Stimulated activated CD4-positive, alpha-beta T cell treated with anti-CD3 and anti-CD28 coated beads, Interleukin-1b, Interleukin-23, amount 100 ng/mL, for 24 hours (primary cell): ENCODE data around the gene CTSW.

ENCODE experiments used
- DNase-seq, 4 experiments: peaks; one replicate each; pipeline ENCODE4 v3.0.0-alpha.2; 2020; ENCODE audit warnings: low read depth in 4 of 4, low spot score in 1 of 4

CTSW gene

DNA sequence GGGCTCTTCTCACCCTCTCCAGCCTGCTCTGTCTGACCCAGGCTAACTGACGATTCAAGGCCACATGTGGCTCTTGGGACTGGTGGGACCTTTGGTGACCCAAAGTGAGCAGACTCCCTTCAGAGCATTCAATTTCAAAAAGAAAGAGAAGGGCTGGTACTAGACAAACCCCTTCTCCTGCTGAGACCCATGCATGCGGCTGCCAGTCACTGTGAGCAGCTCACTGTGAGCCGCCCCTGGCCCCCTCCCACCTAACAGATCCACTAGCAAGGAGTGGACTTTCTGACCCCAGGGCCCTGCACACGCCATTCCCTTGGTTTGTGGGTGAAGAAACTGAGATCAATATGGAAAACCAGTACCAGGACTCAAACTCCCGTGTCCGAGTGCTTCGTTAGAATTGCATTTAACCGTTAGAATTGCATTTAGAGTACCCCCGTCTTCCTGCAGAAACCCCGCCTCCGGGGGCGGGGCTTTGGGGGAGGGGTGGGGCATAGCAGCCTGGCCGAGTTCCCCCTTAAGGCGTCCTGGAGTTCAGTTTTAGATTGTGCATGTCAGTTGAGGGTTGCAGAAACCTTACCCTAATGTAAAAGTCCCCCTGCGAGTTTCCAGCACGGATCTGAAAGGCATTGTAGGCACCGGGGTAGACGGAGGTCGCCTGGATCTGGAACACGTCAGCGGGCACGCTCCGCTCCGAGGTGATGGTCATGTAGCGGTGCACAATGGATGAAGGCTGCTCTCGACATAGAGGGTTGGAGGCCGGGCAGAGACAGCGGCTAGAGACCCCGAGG, 12.2 kb upstream of the CTSW start:
- DNase-seq: no peak

GRCh38 chr11:65868076-65868667, 11.5 kb upstream of the CTSW start:
- DNase-seq: no peak

DNA sequence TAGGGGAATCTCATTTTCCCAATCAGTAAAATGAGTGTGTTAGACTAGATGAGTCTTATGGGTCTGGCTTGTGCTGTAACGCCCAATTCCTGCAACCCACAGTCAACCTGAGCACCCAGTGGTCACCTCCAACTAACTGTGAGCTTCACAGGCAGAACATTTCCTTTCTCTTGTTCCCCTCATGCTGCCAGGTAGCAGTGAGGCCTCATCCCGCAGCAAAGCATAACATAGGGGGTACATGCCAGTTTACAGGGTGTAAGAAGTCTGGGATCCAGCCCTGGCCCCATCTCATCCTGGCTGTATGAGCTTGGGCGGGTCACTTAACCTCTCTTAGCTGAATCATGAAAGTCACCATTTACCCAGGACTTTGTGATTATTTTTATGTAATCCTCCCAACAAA, 10.7 kb upstream of the CTSW start:
- no peak for DNase-seq

GRCh38 chr11:65869643-65870306, 9.9 kb upstream of the CTSW start:
- no peak for DNase-seq

DNA sequence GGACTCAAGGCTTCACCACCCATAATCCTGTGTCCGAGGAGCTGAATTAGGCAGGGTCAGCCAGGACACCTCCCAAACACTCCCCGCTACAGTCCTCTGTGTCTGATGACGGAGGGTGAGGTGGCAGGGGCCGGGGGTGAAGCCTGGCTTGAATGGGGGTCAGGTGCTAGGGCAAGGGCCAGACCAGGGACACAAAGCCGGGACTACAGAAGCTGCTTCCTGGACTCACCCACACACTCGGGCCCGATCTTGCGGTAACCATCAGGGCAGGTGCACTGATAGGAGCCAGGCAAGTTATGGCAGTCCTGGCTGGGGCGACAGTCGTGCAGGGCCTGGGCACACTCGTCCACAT, 9.4 kb upstream of the CTSW start:
- DNase-seq: no peak

GRCh38 chr11:65870706-65871681, 8.6 kb upstream of the CTSW start:
- DNase-seq: no peak

DNA sequence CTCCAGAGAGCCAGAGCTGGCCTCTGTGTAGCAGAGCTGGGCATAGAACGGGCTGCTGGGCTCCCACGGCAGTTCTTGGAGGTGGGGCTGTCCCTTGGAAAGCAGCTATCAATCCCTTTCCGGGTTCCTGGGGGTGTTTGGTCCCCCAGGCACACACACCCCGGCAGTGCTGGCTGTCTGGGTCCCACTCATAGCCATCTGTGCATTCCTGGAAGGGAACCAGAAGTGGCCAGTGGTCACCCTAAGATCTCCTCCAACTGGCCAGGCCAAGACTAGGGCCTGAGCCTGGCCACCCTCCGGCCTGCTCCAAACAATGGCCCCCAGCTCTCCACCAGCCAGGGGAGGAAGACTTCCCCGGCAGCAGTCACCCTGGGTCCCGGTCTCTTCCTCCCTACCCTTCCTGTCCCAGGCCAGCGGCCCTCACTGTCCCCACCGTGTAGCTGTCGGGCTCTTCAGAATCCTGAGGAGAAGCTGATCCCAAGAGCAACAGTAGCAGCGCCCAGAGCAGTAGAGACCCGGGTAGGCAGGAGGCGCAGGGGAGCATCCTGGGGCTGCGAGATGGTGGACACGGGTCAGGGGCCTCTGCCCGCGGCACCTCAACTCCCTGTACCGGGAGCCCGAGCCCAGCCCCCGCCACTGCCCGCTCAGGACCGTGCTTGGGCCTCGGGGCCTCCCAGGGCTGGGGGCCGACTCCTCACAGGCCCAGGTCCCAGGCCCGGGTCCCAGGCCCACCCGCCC, 7.7 kb upstream of the CTSW start:
- no peak for DNase-seq

GRCh38 chr11:65872586-65873317, 6.9 kb upstream of the CTSW start, which contains the start of gene EFEMP2:
TSS of gene EFEMP2 (minus strand) at chr11:65872800. CDS start at chr11:65872354, 446 bp downstream.
- DNase-seq: no peak

DNA sequence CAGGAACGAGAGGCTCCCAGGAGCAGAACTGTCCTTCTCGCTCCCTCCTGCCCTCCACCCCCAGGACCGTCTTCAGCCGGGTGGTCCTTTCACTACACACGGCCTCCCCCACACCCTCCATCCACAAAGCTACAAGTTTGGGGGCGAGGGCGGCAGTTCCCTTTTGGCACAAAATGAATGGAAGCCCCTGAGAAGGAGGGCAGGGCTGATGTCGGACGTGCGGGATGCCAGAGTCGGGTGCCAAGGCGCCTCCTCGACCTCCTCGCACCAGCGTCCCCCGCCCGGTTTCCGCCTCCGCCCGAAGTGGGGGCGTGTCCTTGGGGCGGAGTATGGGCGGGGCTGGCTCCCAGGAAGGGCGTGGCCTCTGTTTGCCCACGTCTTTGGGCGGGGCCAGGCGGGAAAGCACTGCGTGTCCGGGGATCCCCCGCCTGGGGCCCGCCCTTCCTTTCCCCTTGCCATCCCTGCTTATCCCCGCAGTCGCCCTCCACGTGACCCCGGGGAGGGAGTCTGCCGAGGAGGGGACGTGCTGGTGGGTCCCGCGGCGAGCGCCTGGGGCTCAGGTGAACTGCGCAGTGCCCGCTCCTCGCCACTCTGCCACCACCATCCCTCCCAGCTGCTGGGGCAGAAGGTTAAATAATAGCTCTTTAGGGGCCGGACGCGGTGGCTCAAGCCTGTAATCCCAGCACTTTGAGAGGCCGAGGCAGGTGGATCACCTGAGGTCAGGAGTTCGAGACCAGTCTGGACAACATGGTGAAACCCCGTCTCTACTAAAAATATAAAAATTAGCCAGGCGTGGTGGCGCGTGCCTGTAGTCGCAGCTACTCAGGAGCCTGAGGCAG, 6.1 kb upstream of the CTSW start:
- DNase-seq: peak; percentile 91 to 97 (median 94)

- no peak for DNase-seq
Observed at GRCh38 chr11:65880027-65880426, 390 bp downstream of the CTSW start.

DNA sequence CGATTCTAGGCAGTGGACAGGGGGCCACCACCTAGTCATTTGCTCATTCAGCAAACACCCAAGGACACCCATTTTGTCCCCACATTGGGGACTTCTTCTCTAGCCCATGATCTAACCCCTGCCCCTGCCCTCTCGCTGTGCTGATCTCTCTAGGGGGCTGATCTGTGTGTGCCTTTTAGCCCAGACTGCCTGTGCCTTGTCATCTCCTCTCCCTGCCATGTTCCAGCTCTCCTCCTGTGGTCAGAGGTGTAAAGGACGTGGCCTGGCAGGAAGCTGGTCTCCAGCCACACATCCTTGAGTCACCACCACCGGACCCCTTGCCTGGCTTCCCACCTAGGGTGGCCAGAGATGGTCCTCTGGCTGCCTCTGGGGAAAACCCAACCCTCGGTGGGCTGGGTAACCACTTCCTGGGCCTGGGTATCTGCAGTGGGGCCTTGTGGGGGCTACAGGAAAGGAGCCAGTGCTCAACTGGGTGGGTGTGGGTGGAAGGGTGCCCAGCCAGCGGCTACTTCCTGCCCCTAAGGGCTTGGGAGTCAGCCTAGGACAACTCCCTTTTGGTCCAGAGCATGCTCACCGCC, 1.3 kb downstream of the CTSW start:
- no peak for DNase-seq

DNA sequence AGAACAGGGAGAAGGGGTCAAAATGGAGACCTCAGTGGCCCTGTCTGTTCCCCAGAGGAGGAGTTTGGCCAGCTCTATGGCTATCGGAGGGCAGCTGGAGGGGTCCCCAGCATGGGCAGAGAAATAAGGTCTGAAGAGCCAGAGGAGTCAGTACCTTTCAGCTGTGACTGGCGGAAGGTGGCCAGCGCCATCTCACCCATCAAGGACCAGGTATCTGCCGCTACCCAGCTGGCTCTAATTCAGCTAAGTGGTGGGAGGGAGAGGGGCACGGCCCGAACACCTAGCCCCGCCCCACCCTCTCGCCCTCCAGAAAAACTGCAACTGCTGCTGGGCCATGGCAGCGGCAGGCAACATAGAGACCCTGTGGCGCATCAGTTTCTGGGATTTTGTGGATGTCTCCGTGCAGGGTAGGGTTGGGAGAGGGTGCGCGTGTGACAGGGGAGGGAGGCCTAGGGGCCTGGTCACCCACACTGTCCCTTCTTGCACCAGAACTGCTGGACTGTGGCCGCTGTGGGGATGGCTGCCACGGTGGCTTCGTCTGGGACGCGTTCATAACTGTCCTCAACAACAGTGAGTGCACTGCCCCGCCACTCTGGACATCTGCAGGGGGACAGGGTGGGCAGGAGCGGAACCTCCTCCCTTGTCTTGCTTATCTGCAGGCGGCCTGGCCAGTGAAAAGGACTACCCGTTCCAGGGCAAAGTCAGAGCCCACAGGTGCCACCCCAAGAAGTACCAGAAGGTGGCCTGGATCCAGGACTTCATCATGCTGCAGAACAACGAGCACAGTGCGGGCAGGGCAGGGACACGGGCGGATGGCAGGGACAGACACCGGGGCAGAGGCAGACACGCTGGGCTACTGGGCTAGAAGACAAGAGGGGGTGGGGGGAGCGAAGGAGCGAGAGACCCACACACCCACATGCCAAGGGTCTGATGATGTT, 2.8 kb downstream of the CTSW start:
- DNase-seq: no peak

GRCh38 chr11:65883058-65883761, 3.6 kb downstream of the CTSW start:
- no peak for DNase-seq

DNA sequence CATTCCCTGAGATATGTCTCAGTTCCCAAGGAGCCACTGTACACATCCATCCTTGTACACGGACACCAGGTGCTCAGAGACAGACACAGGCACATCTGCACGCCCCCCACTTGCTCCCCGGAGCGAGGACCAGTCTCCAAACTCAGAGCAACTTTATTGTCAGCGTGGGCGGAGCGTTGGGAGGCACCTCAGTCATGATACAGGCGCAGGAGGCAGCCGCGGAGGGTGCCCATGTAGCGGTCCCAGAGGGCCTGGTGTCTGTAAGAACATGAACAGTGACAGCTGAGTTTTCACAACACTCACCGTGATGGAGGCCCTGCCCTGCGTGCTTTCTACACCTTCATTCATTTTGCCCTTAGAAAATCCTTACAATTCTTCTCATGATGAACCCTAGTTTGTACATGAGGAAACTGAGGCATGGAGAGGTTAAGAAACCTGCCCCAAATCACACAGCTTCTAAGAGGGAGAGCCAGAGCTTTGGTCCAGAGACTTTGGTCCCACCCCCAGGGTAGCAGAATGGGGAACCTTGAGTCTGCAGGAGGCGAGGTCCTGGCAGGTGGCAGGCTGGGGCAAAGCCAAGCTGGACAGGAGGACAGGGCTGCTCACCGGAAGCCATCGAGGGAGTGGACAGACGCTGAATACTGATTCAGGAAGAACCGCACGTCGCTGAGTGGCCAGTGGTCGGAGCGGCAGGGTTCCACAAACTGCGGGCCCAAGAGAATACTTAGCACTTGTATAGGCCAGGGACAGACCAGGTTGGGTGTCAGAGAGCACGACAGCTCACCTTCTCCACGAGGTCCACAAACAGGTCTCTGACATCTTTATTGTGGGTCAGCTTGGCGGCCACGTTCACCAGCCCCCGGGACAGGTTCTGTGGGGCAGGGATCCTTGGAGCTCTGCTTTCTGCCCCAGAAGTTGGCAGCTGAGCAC, 4.4 kb downstream of the CTSW start:
- no peak for DNase-seq

DNA sequence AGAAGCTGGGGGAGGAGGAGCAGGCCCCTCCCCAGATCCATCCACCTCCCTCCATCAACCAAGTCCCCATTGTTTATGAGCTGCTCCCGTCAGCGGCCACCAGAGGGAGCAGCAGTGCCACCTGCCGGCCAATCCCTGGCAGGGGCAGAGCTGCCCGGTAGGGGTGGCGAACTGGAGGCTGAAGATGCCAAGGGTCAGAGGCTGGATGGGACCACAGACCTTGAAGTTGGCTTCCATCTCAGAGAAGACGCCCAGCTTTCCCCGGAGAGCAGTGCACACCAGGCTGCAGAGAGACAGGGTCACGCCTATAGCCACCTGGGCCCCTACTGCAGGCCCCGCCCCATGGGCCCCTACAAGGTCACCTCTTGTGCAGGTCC, 5.1 kb downstream of the CTSW start:
- DNase-seq: peak in 3 of 4 experiments; percentile 64 to 70 (median 67)

DNA sequence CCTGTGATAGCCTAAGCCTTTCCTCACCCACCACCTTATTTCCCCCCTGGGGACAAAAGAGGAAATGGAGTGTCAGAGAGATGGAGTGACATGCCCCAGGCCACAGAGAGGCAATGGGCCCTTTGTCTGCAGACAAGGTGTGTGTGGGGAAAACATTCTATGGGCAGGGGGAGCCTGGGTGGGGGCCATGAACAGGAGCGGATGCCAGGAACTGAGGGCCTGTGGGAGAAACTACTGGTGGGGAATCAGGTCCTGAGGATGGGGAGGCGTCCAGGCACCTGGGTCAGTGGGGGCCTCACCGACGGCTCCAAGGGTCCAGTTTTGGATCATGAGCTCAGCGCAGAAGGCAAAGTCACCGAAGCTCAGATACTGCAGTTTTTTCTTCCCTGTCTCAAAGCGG, 5.6 kb downstream of the CTSW start:
- DNase-seq: no peak
